Pancreas (tissue), 10 donors: ENCODE results near the gene DYDC2. TPM values are rescaled to one million over a fixed set of nuclear protein-coding genes. Genes with fewer than 3 reads are reported as not detected.

Experiments
- ATAC-seq, 4 donors: fragments of 200-7000 bp; cut with Tn5 transposase; one replicate each; pipeline versions ENCODE4 v1.8.0 to v1.9.1; 2020; ENCODE audit warnings: mild to moderate bottlenecking in 4 of 4, moderate library complexity in 4 of 4
- DNase-seq, 6 donors: peaks; one replicate each; pipeline ENCODE4 v3.0.0-alpha.2; 2020
- FAIRE-seq: peaks from 2 replicates; lab custom pipeline; 2012; peaks lifted over from hg19 to GRCh38; lab: Jason Lieb, UNC
- H3K27ac ChIP-seq, 4 donors: fragments of 200-600 bp; sonication (generic); 1 replicate in 3 of 4; 2 replicates in 1 of 4; pipeline versions ENCODE4 v1.5.0 to v1.8.0; 2020
- H3K27me3 ChIP-seq, 4 donors: fragments of 200-600 bp; one replicate each; pipeline ENCODE4 v1.8.0; 2021
- H3K36me3 ChIP-seq, 3 donors: fragments of 200-600 bp; sonication (generic) in 1 of 3; one replicate each; pipeline versions ENCODE4 v1.5.0 to v1.8.0; 2020 to 2021
- H3K4me1 ChIP-seq, 3 donors: fragments of 200-600 bp; one replicate each; pipeline ENCODE4 v1.8.0; 2021
- H3K4me3 ChIP-seq, 4 donors: fragments of 200-600 bp; sonication (generic) in 2 of 4; one replicate each; pipeline versions ENCODE4 v1.5.0 to v1.8.0; 2020 to 2021
- H3K9me3 ChIP-seq, 4 donors: fragments of 200-600 bp; one replicate each; pipeline ENCODE4 v1.8.0; 2021
- WGBS, 2 donors: extraction: QIAGEN DNeasy Blood & Tissue Kit; methylation state at CpG; one replicate each; pipeline ENCODE4 v1.1.7; 2013; 5-methylcytosine and 5-hydroxymethylcytosine counted together
- intact Hi-C, 3 donors: fragments of 100-400 bp; cut with DNase I; formaldehyde crosslinking; loops; one replicate each; pipeline versions ENCODE4 v1.11.1 to v1.14.2; 2022
- polyA plus RNA-seq, 2 donors: library from polyadenylated mRNA; stranded (reverse); fragments of 200-250 nt; gene quantifications; one replicate each; pipeline ENCODE4 v1.2.3, GENCODE V29; 2013
- total RNA-seq, 6 donors: library from RNA; stranded (reverse); fragmentation: NEBNext Ultra II Directional in 4 of 6; extraction: Animal tissue kit (Norgen Biotek cat#: 25700) in 4 of 6; gene quantifications; one replicate each; pipeline versions ENCODE4 v1.2.1 to v1.2.4, GENCODE V29; 2021 to 2023
- TF ChIP-seq, protein P1 (sequence below), 4 donors: fragments of 200-600 bp; sonication (generic) in 3 of 4; IDR thresholded peaks; one replicate each; pipeline versions ENCODE4 v1.5.0 to v1.8.0; 2021; ENCODE audit warnings: antibody characterized with exemption in 4 of 4
- donor health status: healthy with polysubstance abuse.
- donor health status: DM: no; HTN: no; CAD: no; lungs with moderate emphysema.
- donor health status: DM: no; HTN: no; CAD: no.
- donor health status: control.
- donor health status: control.
- donor health status: Bipolar disorder and iron deficiency.
- donor health status: DM: yes; HTN: yes; CAD: no.
- donor health status: DM: no; HTN: no; CAD: no.
- donor health status: DM: no; HTN: no; CAD: no.
- donor health status: DM: yes; HTN: yes; CAD: no.

DYDC2 gene
- total and polyA plus RNA-seq, 8 donors = 0.05 to 0.44 (median 0.24) TPM; not detected in 4

DNA sequence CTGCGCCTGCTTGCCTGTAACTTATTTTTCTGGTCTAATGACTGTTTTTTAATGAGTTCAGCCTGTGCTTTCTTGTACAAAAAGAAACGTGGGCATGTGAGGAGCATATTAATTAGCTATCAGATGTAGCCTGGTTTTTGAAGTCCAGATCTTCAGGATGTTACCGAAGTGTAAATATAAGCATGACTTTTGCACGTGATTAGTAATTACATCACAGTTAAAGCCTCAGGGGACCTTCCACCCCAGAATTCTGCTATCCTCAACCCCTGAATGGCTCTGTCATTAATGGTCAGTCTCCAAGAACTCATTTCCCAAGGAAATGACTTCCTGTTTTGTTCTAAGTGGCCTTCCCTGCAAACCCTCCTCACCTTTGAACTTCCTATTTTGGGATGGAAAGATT is 49.6 kb downstream of the DYDC2 start:
- Histone ChIP-seq H3K4me1 (peaks cover 0 to 3% (median 2%) of the 10 kb centered on the region in 3 donors), H3K4me3 (no peak overlapping the region), H3K9me3 (no peaks in the 10 kb centered on the region), H3K27ac (no peak overlapping the region), H3K36me3 (no peaks in the 10 kb centered on the region), H3K27me3 (no peaks in the 10 kb centered on the region)
- ATAC-seq (no peak), DNase-seq (no peak), FAIRE-seq (no peak)
- 63 to 71% methylated on average over 4 of the region's 4 CpGs for WGBS, 2 donors
- intact Hi-C loops = no loop called here
- TF ChIP-seq, protein P1, sequence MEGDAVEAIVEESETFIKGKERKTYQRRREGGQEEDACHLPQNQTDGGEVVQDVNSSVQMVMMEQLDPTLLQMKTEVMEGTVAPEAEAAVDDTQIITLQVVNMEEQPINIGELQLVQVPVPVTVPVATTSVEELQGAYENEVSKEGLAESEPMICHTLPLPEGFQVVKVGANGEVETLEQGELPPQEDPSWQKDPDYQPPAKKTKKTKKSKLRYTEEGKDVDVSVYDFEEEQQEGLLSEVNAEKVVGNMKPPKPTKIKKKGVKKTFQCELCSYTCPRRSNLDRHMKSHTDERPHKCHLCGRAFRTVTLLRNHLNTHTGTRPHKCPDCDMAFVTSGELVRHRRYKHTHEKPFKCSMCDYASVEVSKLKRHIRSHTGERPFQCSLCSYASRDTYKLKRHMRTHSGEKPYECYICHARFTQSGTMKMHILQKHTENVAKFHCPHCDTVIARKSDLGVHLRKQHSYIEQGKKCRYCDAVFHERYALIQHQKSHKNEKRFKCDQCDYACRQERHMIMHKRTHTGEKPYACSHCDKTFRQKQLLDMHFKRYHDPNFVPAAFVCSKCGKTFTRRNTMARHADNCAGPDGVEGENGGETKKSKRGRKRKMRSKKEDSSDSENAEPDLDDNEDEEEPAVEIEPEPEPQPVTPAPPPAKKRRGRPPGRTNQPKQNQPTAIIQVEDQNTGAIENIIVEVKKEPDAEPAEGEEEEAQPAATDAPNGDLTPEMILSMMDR (IDR thresholded peaks at IDR 0.05) = no peak

DNA sequence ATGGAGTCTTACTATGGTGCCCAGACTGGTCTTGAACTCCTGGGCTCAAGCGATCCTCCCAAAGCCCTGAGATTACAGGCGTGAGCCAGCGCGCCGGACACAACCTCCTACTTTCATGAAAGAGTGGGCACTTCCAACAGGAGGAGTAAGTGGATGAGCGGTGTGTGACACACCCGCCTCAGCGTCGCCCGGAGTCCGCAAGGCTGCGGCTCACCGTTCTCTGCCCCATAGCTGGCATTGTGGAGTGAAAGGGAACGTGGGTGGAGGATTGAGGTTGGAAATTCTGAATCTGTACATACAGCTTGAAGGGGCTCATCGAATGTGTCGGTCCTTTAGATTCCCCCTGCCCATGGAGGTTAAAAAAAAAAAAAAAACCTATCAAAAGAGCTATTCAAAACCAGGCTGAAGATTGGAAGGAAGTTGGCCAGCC is 51.2 kb downstream of the DYDC2 start:
- Histone ChIP-seq H3K4me3 (peak overlapping the region; percentile 68 to 100 (median 78)), H3K27ac (peak overlapping the region; percentile 56 to 80 (median 73)), H3K9me3 (no peaks in the 10 kb centered on the region), H3K27me3 (no peaks in the 10 kb centered on the region), H3K36me3 (no peaks in the 10 kb centered on the region), H3K4me1 (peaks cover 0 to 7% (median 5%) of the 10 kb centered on the region in 3 donors)
- intact Hi-C loops = no loop called here
- TF ChIP-seq, protein P1 (IDR thresholded peaks at IDR 0.05) = no peak
- FAIRE-seq (no peak), DNase-seq (peak in 2 of 6 donors; percentile 28 to 66), ATAC-seq (peak; percentile 53 to 71 (median 66))
- 4% methylated on average over 16 of the region's 16 CpGs for WGBS, 2 donors

DNA sequence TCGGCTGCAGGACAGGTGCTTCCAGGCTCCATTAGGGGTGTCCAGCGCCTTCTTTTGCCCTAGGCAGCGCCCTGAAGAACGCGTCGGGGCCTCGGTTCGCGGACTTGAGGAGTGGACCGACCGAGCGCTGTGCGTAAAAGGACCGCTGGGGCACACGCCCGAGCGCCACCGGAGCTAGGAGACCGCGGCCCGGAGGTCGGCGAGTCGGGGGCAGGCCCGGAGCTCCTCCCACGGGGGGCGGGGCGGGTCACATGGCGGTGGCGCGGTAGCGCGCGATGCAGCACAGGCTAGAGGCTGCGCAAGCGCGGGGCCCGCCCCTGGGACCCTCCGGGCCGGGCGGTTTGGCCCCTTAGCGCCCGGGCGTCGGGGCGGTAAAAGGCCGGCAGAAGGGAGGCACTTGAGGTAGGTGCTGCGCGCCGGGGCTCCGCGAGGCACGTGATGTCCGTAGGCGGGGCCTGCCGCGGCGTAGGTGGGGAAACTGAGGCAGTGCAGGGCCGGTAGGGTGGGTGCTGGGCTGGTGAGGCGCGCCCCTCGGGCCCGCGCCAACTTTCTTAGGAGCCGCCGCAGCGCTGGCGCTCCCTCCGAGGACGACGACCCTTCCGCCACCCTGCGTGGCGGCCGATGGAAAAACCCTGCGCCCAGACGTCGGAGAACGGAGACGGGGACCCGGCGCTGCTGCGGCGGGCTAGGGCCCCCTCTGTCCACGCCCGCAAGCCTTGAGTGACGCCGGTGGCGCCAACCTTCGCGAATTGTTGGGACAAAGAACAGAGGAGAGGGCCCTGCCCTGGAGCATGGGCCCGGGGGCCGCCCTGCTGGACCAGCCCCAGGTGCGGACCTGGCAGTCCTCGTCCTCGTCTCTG is 51.9 kb downstream of the DYDC2 start, which contains the start of gene PRXL2A:
TSS of gene PRXL2A (plus strand) at position 310 of the 860 bp plus-strand sequence. CDS start 11,917 bp downstream, outside the sequence.
- Histone ChIP-seq H3K4me3 (peak within 1 kb of the TSS; percentile 68 to 100 (median 78)), H3K27ac (peak within 1 kb of the TSS; percentile 56 to 80 (median 73)), H3K27me3 (no peaks in the 10 kb centered on the region), H3K4me1 (peaks cover 0 to 7% (median 5%) of the 10 kb centered on the region in 3 donors), H3K9me3 (no peaks in the 10 kb centered on the region), H3K36me3 (no peaks in the 10 kb centered on the region)
- intact Hi-C loops = no loop called here
- TF ChIP-seq, protein P1 (IDR thresholded peaks at IDR 0.05) = no peak
- peak; percentile 94 to 96 (median 96) for ATAC-seq
- WGBS, 2 donors = 1% methylated on average over 80 to 96 of the region's 96 CpGs
- DNase-seq = peak; percentile 82 to 94 (median 88)
- FAIRE-seq = no peak

DNA sequence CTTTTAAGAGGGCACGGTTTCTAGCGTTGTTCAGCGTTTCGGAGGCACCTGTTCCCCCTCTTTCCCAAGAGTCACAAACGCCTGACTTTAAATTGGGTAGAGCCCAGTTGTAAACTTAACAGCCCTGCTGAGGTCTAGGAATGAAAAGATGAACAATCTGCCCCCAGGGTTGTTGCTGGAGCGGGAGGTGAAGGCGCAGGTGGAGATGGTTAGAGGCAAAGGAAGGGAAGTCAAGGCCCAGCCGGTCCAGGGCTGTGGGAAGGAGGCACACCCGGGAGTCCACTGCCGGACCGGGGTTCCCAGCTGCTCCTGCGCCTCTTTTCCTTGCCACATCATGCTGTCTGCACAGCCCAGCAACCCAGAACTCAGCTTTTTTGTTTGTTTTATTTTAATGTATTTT is 52.5 kb downstream of the DYDC2 start:
- peak overlapping the region; percentile 56 to 80 (median 73) for H3K27ac ChIP-seq
- 22 to 28% methylated on average over 12 of the region's 12 CpGs for WGBS, 2 donors
- peaks cover 0 to 7% (median 5%) of the 10 kb centered on the region in 3 donors for H3K4me1 ChIP-seq
- H3K9me3 ChIP-seq = no peaks in the 10 kb centered on the region
- peak overlapping the region; percentile 68 to 100 (median 78) for H3K4me3 ChIP-seq
- no peak for FAIRE-seq
- H3K27me3 ChIP-seq = no peaks in the 10 kb centered on the region
- peak in 1 of 6 donors; percentile 58 for DNase-seq
- TF ChIP-seq, protein P1 (IDR thresholded peaks at IDR 0.05) = no peak
- peak; percentile 2 to 4 (median 4) for ATAC-seq
- intact Hi-C loops = no loop called here
- H3K36me3 ChIP-seq = no peaks in the 10 kb centered on the region
